GM18907 (cell line): ENCODE data around the gene AGBL2.
"Not testable (repeated sequence)": the region's sequence is repeated elsewhere in the genome, so short reads cannot be mapped to it uniquely, and the experiment has no call there.

Experiments
- ATAC-seq: cut with Tn5 transposase; IDR thresholded peaks from one replicate; pipeline ENCODE4 v1.9.1; 2021; ENCODE audit warnings: mild to moderate bottlenecking, moderate library complexity; ENCODE audit not compliant: unreplicated experiment

Gene AGBL2

GRCh38 chr11:47715082-47715669, at the start of gene AGBL2:
AGBL2 (minus strand) TSS chr11:47715369; CDS start chr11:47714650, 719 bp downstream.
- ATAC-seq: peak; percentile 99

GRCh38 chr11:47759291-47759690, 44.1 kb upstream of the AGBL2 start:
- ATAC-seq: not testable (repeated sequence)

DNA sequence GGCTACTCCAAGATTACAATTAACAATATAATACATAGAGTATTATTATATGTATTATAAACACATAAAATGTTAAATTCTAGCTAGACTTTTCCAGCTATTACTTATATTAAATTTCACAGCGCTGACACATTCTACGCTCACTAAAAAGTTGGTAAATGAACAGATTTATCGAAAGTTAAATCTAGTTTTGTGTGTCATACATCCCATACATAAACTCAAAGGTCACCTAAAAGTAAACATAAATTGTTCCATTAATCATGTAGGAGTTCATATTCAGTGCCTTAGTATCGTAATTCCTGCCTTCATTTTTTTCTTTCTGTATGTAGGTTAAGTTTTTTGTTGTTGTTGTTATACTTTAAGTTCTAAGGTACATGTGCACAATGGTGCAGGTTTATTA, 41.0 kb upstream of the AGBL2 start:
- ATAC-seq: no peak

GRCh38 chr11:47750725-47751124, 35.6 kb upstream of the AGBL2 start:
- no peak for ATAC-seq

GRCh38 chr11:47742494-47742893, 27.3 kb upstream of the AGBL2 start:
- not testable (repeated sequence) for ATAC-seq

- not testable (repeated sequence) for ATAC-seq
Measured at GRCh38 chr11:47737817-47738216, 22.6 kb upstream of the AGBL2 start.

DNA sequence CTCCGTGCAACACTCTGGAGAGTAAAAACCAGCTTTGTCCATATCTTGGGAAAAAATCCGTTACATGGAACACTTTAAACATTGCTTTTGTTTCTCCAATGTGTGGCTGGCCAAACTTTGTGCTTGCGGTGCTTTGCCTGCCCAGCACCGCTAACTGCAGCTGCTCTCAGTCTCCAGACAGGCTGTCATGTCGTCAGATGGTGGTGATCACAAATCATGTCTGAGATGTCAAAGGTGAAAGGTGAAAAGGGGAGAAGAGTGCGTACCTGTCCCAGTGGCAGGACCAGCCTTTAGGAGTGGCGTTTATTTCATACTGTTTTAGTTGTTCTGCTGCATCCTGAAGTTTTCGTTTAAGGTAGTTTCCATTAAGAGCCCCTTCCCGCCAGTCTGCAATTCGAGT, 17.1 kb upstream of the AGBL2 start:
- no peak for ATAC-seq

- ATAC-seq: no peak
Measured at GRCh38 chr11:47731475-47731874, 16.3 kb upstream of the AGBL2 start.

GRCh38 chr11:47726878-47727514, 11.8 kb upstream of the AGBL2 start:
- ATAC-seq: no peak

DNA sequence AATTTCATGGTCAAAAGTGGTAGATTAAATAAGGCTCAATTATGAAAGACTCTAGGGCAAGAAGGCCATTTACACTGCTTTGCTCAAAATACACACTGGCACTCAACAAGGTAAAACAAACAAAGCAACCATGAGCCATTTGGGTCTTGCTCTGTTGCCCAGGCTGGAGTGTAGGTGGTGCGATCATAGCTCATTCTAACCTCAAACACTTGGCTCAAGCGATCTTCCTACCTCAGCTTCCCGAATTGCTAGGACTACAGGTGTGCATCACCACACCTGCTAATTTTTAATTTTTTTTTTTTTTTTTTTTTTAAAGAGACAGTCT, 10.9 kb upstream of the AGBL2 start:
- ATAC-seq: no peak

DNA sequence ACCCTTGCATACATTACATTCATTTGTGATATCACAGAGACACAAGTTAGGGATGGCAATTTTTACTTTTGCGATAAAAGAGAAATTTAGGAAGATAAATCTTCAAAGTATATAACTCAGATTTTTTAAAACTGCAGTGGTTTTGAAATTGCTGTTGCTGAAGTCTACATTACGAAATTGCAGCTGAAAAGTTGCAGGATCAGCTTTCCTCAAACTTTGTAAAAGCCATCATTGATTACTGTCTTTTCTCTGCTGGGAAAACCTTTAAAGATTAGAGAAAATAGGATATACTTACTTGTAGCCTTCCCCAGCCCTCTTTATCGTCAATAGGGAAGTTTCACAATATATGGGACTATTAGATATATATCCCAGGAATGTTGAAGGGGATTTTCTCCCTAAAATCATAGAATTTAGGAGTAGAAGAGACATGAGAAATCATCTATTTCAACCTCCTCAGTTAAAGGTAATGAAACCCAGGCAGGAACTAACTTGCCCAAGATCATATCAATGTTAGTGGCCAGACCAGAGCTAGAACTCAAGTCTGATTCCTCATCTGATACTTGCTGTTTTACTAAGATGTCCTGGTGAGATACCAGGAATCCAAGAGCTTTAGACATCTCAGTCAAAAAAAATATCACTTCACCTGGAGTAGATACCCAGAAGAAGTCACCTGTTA, 10.4 kb upstream of the AGBL2 start:
- no peak for ATAC-seq

DNA sequence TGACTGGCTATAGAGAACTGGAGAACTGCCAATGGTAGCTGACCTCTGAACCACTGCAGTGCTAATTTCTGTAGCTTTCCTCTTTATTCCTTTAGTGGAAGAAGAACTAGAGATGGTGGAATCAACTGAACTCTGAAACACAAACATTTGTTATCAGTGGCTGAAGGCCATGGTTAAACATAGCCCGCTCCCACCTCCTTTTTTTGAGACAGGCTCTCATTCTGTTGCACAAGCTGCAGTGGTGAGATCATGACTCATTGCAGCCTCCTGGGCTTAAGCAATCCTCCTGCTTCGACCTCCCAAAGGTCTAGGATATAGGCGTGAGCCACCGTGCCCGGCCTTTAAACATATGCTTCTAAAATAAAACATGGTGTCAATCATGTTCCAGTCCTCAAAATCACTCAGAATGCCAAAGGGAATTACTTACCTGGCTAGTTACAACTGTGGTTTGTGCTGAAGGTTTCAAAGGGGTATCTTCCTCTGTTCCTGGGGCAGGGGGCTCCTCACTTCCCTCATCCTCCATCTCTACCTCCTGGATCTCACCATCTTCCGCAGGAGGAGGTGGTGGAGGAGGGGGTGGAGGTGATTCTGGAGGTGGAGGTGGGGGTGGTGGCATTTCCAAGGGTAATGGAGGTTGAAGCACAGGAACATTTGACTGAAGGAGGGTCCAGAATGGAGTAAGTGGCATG, 9.0 kb upstream of the AGBL2 start:
- no peak for ATAC-seq

DNA sequence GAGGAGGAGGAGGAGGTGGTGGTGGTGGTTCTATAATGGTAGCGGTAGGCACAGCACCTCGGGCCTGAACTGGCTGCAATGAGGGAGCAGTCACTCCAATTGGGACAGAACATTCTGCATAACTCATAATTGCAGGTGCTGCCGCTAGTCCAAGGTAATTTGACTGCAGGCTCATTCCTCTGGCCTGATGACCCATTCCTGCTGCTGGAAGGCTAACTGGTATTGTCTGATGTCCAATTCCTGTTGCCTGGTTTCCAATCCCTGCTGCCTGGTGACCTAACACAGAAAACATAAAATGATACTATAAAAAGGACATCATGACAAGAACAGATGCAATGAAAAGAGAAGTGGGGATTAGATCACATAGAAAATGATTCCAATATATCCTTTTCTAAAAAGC, 7.9 kb upstream of the AGBL2 start:
- ATAC-seq: no peak

- no peak for ATAC-seq
Measured at GRCh38 chr11:47720651-47721050, 5.5 kb upstream of the AGBL2 start.

DNA sequence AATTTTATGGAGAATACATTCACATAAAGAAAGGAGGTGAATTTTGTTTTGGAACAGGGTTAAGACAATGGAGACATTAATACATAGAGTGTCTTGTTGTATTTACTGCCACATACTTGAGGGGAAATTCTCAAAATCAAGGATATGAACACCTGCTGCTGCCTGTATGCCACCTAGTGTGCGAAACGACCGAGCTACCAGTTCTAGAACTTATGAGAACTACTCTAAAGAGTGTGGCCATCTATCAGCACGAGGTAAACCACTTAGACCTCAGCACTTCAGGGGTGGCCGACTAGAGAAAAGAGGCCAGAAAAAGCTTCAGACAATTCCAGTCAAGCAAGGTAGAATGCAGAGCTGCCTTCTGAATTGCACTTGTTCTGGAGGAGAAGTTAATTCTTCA, 1.5 kb upstream of the AGBL2 start:
- ATAC-seq: no peak

DNA sequence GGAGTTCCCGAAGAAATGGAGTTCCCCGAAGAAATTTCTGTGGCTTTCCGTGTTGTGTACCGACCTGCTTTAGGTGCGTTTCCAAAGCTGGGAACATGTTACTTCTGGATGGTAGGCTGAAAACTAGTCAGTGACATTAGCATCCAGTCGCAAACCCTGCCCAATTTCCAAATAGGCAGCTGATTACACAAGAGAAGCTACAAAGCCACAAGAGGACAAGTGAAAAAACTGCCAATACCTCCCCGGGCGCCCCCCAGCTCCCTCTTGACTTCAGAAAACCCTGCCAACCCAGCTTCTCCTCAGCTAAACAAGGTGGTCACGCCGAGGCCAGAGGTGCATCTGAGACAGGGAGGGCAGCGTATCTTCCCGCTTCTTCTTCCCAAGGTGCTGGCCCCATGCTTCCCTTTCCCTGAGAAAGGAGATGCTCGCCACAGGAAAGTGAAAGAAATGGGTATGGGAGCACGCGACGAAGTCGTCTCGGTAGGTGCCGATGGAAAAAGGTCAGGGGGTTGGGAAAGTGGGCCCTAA, 551 bp downstream of the AGBL2 start:
- peak; percentile 10 for ATAC-seq

GRCh38 chr11:47711816-47712215, 3.4 kb downstream of the AGBL2 start:
- ATAC-seq: no peak

DNA sequence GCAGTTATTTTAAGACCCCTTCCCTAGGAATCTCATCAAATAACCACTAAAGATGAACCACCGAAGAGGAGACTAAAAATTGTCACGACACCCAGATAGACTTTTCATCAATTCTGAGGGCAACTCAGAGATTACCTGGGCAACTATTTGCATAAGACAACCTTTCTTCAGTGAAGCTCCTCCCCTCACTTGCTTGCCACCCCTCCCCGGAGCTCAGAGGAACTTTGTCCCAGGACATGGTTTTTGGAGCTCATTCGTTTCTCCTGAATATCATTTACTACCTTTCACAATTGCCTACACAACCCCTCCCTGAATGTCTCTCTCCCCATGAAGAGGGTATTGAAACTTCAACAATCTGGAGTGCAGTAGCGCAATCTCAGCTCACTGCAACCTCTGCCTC, 3.9 kb downstream of the AGBL2 start:
- no peak for ATAC-seq

GRCh38 chr11:47707275-47707786, 7.8 kb downstream of the AGBL2 start:
- not testable (repeated sequence) for ATAC-seq

DNA sequence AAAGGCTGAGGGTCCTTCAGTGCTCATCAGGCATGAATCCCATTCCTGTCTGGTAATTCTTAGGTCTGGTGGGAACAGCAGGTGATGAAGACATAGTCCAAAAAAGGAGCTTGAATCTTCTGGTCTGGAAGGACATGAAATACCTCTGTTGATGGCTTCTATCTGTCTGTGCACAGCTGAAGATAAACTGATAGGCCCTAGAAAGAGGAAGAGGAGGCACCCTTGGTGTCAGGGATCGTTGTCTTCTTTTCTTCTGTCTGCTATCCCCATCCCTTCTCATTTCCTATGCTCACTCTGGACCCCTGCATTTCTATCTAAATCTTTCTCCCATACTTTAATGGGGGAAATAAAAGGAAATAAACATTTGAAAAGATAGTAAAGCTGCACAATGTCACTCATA, 9.4 kb downstream of the AGBL2 start:
- ATAC-seq: no peak

DNA sequence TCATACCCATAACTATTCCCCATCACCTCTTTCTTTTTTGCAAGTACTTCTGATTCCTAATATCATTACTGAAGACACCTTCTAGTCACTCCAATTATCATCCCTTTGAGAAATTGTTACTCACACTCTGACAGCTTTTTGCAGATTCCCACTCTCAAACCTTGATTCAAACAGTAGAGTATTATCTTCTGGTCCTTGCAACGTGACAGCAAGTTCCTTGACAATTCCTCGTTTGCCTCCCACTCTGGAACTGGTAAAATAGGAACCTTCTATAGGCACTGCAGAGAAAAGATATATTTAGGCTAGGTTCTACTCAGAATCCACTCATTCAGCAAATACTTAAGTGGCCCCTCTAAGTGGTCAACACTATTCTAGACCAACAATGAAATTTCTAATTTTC, 23.2 kb downstream of the AGBL2 start:
- ATAC-seq: no peak
